ENCODE measurements around the gene NINJ2.

Gene NINJ2

DNA sequence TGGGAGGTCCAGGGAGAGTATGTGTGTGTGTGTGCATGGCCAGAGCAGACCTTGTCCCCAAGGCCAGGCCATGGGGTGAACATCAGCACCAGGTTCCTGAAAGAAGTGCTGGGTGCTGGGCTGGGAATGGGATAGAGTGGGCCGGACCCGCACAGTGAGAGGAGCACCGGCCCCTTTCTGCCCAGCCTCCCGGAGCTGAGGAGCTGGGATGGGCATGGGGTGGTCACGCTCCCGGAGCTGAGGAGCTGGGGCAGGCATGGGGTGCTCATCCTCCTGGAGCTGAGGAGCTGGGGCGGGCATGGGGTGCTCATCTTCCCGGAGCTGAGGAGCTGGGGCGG, 120.2 kb downstream of the NINJ2 start:
- no peaks in the 10 kb centered on the region for H3K36me3 ChIP-seq (replicated peaks; ENCODE audit: low read depth, low read length)

DNA sequence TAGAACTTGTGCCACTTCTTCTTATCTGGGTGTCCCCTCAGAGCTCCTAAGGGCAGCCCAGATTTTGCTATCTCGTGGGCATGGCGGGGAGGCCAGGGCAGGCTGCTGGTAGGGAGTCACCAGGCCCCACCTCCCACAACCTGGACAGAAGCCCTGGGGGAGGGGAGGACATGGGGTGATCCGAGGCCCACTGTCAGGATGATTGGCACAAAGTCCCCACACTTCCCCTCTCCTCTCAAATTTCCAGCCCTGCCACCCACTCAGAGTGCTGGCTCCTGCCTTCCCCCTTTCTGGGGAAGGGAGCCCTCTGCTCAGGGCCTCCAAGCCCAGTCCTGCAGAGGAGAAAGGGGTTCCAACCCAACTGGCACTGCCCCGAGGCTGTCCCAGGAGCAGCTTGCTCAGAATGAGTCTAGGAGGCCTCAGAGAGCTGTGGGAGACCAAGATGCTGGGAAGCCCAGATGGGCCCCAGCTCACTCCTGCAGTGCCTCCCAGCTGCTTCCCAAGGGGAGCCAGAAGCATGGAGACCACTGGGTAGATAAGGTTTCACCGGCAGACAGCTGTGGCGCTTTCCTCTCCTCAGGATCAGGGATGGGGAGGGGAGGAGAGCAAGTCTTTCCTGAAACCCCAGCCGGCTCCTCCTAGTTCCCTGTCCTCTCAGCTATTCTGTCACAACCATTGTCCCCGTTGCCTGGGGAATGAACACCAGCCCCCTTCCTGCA, 120.7 kb downstream of the NINJ2 start:
- Histone ChIP-seq H2AFZ (ENCODE audit: low read depth, low read length) (no peak overlapping the region), H3K79me2 (ENCODE audit: low read length) (no peaks in the 10 kb centered on the region), H3K4me2 (ENCODE audit: low read length) (no peak overlapping the region), H3K27ac (ENCODE audit: low read length) (no peak overlapping the region), H3K4me3 (ENCODE audit: low read length) (no peak overlapping the region), H3K27me3 (ENCODE audit: low read depth, low read length) (peaks cover 15% of the 10 kb centered on the region), H3K9ac (ENCODE audit: low read length) (no peak overlapping the region), H3K9me3 (ENCODE audit: insufficient read depth, low read length) (no peaks in the 10 kb centered on the region), H4K20me1 (ENCODE audit: insufficient read depth, low read length) (no peaks in the 10 kb centered on the region), H3K36me3 (replicated peaks; ENCODE audit: low read depth, low read length) (no peaks in the 10 kb centered on the region), H3K4me1 (ENCODE audit: low read length) (peaks cover 12% of the 10 kb centered on the region; the same call in 1 of the 2 replicates)
- TF ChIP-seq, protein P1, sequence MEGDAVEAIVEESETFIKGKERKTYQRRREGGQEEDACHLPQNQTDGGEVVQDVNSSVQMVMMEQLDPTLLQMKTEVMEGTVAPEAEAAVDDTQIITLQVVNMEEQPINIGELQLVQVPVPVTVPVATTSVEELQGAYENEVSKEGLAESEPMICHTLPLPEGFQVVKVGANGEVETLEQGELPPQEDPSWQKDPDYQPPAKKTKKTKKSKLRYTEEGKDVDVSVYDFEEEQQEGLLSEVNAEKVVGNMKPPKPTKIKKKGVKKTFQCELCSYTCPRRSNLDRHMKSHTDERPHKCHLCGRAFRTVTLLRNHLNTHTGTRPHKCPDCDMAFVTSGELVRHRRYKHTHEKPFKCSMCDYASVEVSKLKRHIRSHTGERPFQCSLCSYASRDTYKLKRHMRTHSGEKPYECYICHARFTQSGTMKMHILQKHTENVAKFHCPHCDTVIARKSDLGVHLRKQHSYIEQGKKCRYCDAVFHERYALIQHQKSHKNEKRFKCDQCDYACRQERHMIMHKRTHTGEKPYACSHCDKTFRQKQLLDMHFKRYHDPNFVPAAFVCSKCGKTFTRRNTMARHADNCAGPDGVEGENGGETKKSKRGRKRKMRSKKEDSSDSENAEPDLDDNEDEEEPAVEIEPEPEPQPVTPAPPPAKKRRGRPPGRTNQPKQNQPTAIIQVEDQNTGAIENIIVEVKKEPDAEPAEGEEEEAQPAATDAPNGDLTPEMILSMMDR (IDR thresholded peaks at IDR 0.05; ENCODE audit: low read depth, low read length), result no peak
- no peak for TF ChIP-seq EZH2phosphoT487 (IDR thresholded peaks at IDR 0.05; ENCODE audit: low read depth)

More for the DNA sequence above, 120.2 kb downstream of the NINJ2 start:
- peaks cover 13% of the 10 kb centered on the region; the same call in 1 of the 2 replicates for H3K4me1 ChIP-seq (ENCODE audit: low read length)
- no peak overlapping the region for H3K27ac ChIP-seq (ENCODE audit: low read length)
- TF ChIP-seq, protein P1 (IDR thresholded peaks at IDR 0.05; ENCODE audit: low read depth, low read length), result no peak
- no peak for TF ChIP-seq EZH2phosphoT487 (IDR thresholded peaks at IDR 0.05; ENCODE audit: low read depth)
- peaks cover 20% of the 10 kb centered on the region for H3K27me3 ChIP-seq (ENCODE audit: low read depth, low read length)
- H2AFZ ChIP-seq (ENCODE audit: low read depth, low read length), result no peak overlapping the region
- H3K9me3 ChIP-seq (ENCODE audit: insufficient read depth, low read length), result no peaks in the 10 kb centered on the region
- H3K4me2 ChIP-seq (ENCODE audit: low read length), result no peak overlapping the region
- no peak overlapping the region for H3K9ac ChIP-seq (ENCODE audit: low read length)
- H4K20me1 ChIP-seq (ENCODE audit: insufficient read depth, low read length), result no peaks in the 10 kb centered on the region
- no peak overlapping the region for H3K4me3 ChIP-seq (ENCODE audit: low read length)
- H3K79me2 ChIP-seq (ENCODE audit: low read length), result no peaks in the 10 kb centered on the region

DNA sequence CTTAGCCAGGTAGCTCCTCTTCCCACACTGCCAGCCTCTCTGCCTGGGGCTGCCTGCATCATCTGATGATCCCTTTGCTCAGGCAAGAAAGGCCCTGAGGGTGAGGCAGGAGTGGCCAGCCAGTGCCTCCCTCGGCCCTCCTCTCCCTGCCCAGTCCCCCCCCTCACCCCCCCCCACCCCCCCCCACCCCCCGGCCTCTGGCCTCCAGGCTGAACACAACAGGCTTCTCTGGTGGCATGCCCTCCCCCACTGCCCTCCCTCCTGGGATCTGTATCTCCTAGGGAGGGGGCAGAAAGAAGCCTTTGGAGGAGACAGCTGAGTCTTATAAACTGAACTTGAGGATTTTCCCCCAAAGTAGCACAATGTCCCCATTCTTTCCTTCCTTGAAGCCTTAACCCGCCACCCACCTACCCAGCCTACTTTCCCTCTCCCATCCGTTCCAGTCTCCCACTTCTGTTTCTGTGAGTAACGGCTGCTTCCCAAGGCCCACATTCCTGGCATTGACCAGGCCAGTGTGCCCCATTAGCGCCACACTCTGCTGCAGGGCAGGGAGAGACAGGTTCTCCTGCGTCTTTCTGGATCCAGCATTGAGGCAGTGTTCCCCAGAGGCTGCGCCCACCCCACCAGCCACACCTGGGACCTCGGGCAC, 121.4 kb downstream of the NINJ2 start:
- Histone ChIP-seq H3K4me1 (ENCODE audit: low read length) (peaks cover 6% of the 10 kb centered on the region; the same call in 1 of the 2 replicates), H3K27me3 (ENCODE audit: low read depth, low read length) (peaks cover 14% of the 10 kb centered on the region), H3K79me2 (ENCODE audit: low read length) (no peaks in the 10 kb centered on the region), H3K9me3 (ENCODE audit: insufficient read depth, low read length) (no peaks in the 10 kb centered on the region), H3K27ac (ENCODE audit: low read length) (no peak overlapping the region), H3K4me3 (ENCODE audit: low read length) (no peak overlapping the region), H4K20me1 (ENCODE audit: insufficient read depth, low read length) (no peaks in the 10 kb centered on the region), H2AFZ (ENCODE audit: low read depth, low read length) (no peak overlapping the region), H3K36me3 (replicated peaks; ENCODE audit: low read depth, low read length) (no peaks in the 10 kb centered on the region), H3K9ac (ENCODE audit: low read length) (no peak overlapping the region), H3K4me2 (ENCODE audit: low read length) (no peak overlapping the region)
- no peak for TF ChIP-seq EZH2phosphoT487 (IDR thresholded peaks at IDR 0.05; ENCODE audit: low read depth)
- TF ChIP-seq, protein P1 (IDR thresholded peaks at IDR 0.05; ENCODE audit: low read depth, low read length), result no peak

DNA sequence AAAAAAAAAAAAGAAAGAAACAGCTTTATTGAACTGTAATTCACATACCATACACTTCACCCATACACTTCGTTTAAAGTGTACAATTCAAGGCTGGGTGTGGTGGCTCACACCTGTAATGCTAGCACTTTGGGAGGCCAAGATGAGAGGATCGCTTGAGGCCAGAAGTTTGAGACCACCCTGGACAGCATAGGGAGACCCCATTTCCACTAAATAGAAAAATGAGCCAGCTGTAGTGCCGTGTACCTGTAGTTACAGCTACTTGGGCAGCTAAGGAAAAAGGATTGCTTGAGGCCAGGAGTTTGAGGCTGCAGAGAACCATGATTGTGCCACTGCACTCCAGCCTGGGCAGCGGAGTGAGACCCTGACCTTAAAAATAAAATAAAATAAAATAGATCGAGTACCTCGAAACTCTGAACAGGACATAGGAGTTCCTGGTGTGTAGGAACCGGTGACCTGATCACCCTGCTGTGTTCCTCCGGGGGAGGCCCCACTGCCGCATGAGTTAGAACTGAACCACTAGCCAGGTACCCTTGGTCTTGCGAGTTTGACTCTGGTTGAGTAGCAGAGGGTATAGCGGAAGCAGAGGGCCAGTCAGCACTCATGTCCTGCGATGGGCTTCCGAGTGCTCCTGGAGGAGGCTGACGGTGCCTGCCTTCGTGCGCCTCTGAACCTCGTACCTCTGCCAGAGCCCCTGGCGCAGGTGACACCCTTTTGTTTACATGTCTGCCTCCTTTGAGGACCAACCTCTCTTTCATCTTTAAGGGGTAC, 123.5 kb downstream of the NINJ2 start:
- Histone ChIP-seq H3K4me2 (ENCODE audit: low read length) (no peak overlapping the region), H3K27me3 (ENCODE audit: low read depth, low read length) (peaks cover 6% of the 10 kb centered on the region), H3K9ac (ENCODE audit: low read length) (no peak overlapping the region), H2AFZ (ENCODE audit: low read depth, low read length) (no peak overlapping the region), H4K20me1 (ENCODE audit: insufficient read depth, low read length) (no peaks in the 10 kb centered on the region), H3K79me2 (ENCODE audit: low read length) (no peaks in the 10 kb centered on the region), H3K36me3 (replicated peaks; ENCODE audit: low read depth, low read length) (no peaks in the 10 kb centered on the region), H3K9me3 (ENCODE audit: insufficient read depth, low read length) (no peaks in the 10 kb centered on the region), H3K27ac (ENCODE audit: low read length) (no peak overlapping the region), H3K4me3 (ENCODE audit: low read length) (no peak overlapping the region), H3K4me1 (ENCODE audit: low read length) (no peaks in the 10 kb centered on the region)
- TF ChIP-seq, protein P1 (IDR thresholded peaks at IDR 0.05; ENCODE audit: low read depth, low read length), result no peak
- TF ChIP-seq EZH2phosphoT487 (IDR thresholded peaks at IDR 0.05; ENCODE audit: low read depth), result no peak

Measured in OCI-LY3 (cell line).